ENCODE results near the gene CPT1A.

DNA sequence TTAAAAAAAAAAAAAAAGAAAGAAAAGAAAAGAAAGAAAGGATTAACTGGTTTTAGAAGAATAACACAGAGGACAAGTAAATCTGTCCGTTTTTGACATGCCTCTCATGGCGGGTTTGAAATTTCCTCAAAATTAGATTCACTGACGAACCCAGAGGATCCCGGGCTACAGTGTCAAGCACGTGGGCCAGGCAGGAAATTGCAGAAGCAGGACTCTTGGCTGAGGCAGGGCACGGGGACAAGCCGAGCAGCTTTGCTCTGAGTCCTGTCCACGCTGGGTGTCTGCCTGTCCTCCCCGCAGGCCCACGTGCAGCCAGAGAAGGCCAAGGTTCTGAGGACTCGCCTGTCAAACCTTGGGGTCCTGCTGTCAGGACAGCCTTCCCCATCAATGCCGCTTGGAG lies 132.7 kb downstream of the CPT1A start:
- no peak for TF ChIP-seq TEAD4 (IDR thresholded peaks at IDR 0.05)
- TF ChIP-seq FOXM1 (IDR thresholded peaks at IDR 0.05; ENCODE audit: borderline replicate concordance, low read depth): no peak
- TF ChIP-seq EP300 (IDR thresholded peaks at IDR 0.05; ENCODE audit: borderline replicate concordance): no peak
- no peak for TF ChIP-seq YY1 (IDR thresholded peaks at IDR 0.05; ENCODE audit: low read depth)
- no peak for TF ChIP-seq MAX (IDR thresholded peaks at IDR 0.05)
- no peak for TF ChIP-seq REST (IDR thresholded peaks at IDR 0.05; ENCODE audit: low read depth)
- no peak for TF ChIP-seq TCF12 (IDR thresholded peaks at IDR 0.05; ENCODE audit: low read depth)
- TF ChIP-seq CREB1 (IDR thresholded peaks at IDR 0.05; ENCODE audit: low read depth): no peak
- TF ChIP-seq TAF1 (IDR thresholded peaks at IDR 0.05; ENCODE audit: low read depth): no peak
